Heart left ventricle (tissue), 16 donors: ENCODE measurements around the gene HDLBP. TPM values are rescaled to one million over a fixed set of nuclear protein-coding genes. Genes with fewer than 3 reads are reported as not detected.

Source experiments
- ATAC-seq, 4 donors: fragments of 200-7000 bp; cut with Tn5 transposase; one replicate each; pipeline ENCODE4 v1.9.1; 2020 to 2022; ENCODE audit warnings: moderate library complexity in 4 of 4, mild to moderate bottlenecking in 3 of 4, moderate number of reproducible peaks in 1 of 4
- DNase-seq, 5 donors: peaks; one replicate each; pipeline ENCODE4 v3.0.0-alpha.2; 2020
- H3K27ac ChIP-seq, 12 donors: fragments of 200-600 bp; sonication (generic) in 4 of 12; one replicate each; pipeline versions ENCODE4 v1.5.0 to v1.8.0; 2016 to 2022; ENCODE audit warnings: mild to moderate bottlenecking in 2 of 12
- H3K27me3 ChIP-seq, 9 donors: fragments of 200-600 bp; sonication (generic) in 2 of 9; one replicate each; pipeline versions ENCODE4 v1.5.1 to v1.8.0; 2016 to 2022; ENCODE audit warnings: mild to moderate bottlenecking in 3 of 9
- H3K36me3 ChIP-seq, 9 donors: fragments of 200-600 bp; sonication (generic) in 2 of 9; one replicate each; pipeline versions ENCODE4 v1.5.0 to v1.8.0; 2018 to 2022; ENCODE audit warnings: mild to moderate bottlenecking in 2 of 9
- H3K4me1 ChIP-seq, 12 donors: fragments of 200-600 bp; sonication (generic) in 4 of 12; one replicate each; pipeline versions ENCODE4 v1.5.0 to v1.8.0; 2016 to 2022; ENCODE audit warnings: mild to moderate bottlenecking in 3 of 12
- H3K4me3 ChIP-seq, 12 donors: fragments of 200-600 bp; sonication (generic) in 4 of 12; one replicate each; pipeline versions ENCODE4 v1.5.0 to v1.8.0; 2017 to 2022; ENCODE audit warnings: mild to moderate bottlenecking in 9 of 12, moderate library complexity in 4 of 12
- H3K9me3 ChIP-seq, 12 donors: fragments of 200-600 bp; sonication (generic) in 4 of 12; one replicate each; pipeline versions ENCODE4 v1.5.0 to v1.8.0; 2016 to 2022; ENCODE audit warnings: mild to moderate bottlenecking in 1 of 12
- CTCF ChIP-seq, 12 donors: fragments of 200-600 bp; sonication (generic) in 4 of 12; IDR thresholded peaks; one replicate each; pipeline versions ENCODE4 v1.5.0 to v1.8.0; 2018 to 2022; ENCODE audit warnings: antibody characterized with exemption in 12 of 12, mild to moderate bottlenecking in 5 of 12
- POLR2A ChIP-seq, 2 donors: fragments of 450-650 bp; IDR thresholded peaks; one replicate each; pipeline ENCODE4 v1.6.1; 2017; ENCODE audit warnings: antibody characterized with exemption in 2 of 2, mild to moderate bottlenecking in 2 of 2, moderate library complexity in 2 of 2
- WGBS, 4 donors: extraction: QIAGEN DNeasy Blood & Tissue Kit in 2 of 4; methylation state at CpG; one replicate each; pipeline versions ENCODE4 v1.1.5 to v1.1.7; 2013 to 2018; 5-methylcytosine and 5-hydroxymethylcytosine counted together
- intact Hi-C, 10 donors: fragments of 100-400 bp; cut with DNase I; formaldehyde crosslinking; loops; one replicate each; pipeline versions ENCODE4 v1.11.1 to v1.14.2; 2022
- polyA plus RNA-seq, 2 donors: library from polyadenylated mRNA; stranded (reverse); fragments of 200-250 nt; gene quantifications; one replicate each; pipeline ENCODE4 v1.2.3, GENCODE V29; 2013
- total RNA-seq, 9 donors: library from RNA; depleted of rRNA in 2 of 9; stranded (reverse); fragments of >200 nt in 2 of 9; fragmentation: NEBNext Ultra II Directional in 3 of 9; extraction: Animal tissue kit (Norgen Biotek cat#: 25700) in 3 of 9; gene quantifications; one replicate each; pipeline versions ENCODE4 v1.1.0 to v1.2.4, GENCODE V29; 2016 to 2023
- donor health status: ischemic (EF 13 %, LVEDD 7.1; RV severe dilation, severe dysfunction).
- donor health status: healthy with polysubstance abuse.
- donor health status: DM: no; HTN: yes; CAD: no.
- donor health status: DM: no; HTN: no; CAD: no.
- donor health status: ischemic (EF 25% LVEDD 6.9; RV normal size, moderate dysfunction).
- donor health status: ischemic (EF 25% LVEDD 5.7; RV mildly dilated, moderate dysfunction).
- donor health status: healthy.
- donor health status: DM: yes; HTN: yes; CAD: no.
- donor health status: ischemic (EF 35%, LVEDD 5.7; RV mildly dilated, moderate dysfunction).
- donor health status: nonischemic (EF 11% LVEDD 7.7; RV severe dilation, severe dysfunction).
- donor health status: DM: yes; HTN: yes; CAD: no.
- donor health status: PGD.
- donor health status: ischemic (EF 29% LVEDD 5.4; RV normal size, mild dysfunction).
- donor health status: nonischemic (EF 23%, LVEDD 6.1; RV moderate dilation, normal function).

The HDLBP gene
- total and polyA plus RNA-seq, 11 donors, result 220 to 407 (median 343) TPM

- WGBS, 4 donors, result 83 to 91% (median 89%) methylated on average over 3 of the region's 3 CpGs
- intact Hi-C loops, result loop anchor here in 1 of 10 donors (2.0 kb wide), 1 partner anchor 13 kb away; no protein-coding TSS in a partner anchor
- H3K9me3 ChIP-seq, result no peaks in the 10 kb centered on the region
- H3K27ac ChIP-seq, result peak overlapping the region in 4 of 12 donors; percentile 27 to 71 (median 36)
- DNase-seq (no peak), ATAC-seq (no peak)
- TF ChIP-seq POLR2A (IDR thresholded peaks at IDR 0.05), result no peak
- TF ChIP-seq CTCF (IDR thresholded peaks at IDR 0.05), result no peak
- H3K4me1 ChIP-seq, result peaks cover 0 to 65% (median 36%) of the 10 kb centered on the region in 12 donors
- H3K36me3 ChIP-seq, result peaks cover 0 to 7% (median 2%) of the 10 kb centered on the region in 9 donors
- no peak overlapping the region for H3K4me3 ChIP-seq
- no peaks in the 10 kb centered on the region for H3K27me3 ChIP-seq
Measured at GRCh38 chr2:241302083-241302482, 13.4 kb downstream of the HDLBP start.

GRCh38 chr2:241300000-241300399, 15.5 kb downstream of the HDLBP start:
- H3K4me1 ChIP-seq, result peaks cover 0 to 48% (median 34%) of the 10 kb centered on the region in 12 donors
- H3K27ac ChIP-seq, result no peak overlapping the region
- no peak overlapping the region for H3K4me3 ChIP-seq
- no peak for ATAC-seq
- TF ChIP-seq POLR2A (IDR thresholded peaks at IDR 0.05), result no peak
- TF ChIP-seq CTCF (IDR thresholded peaks at IDR 0.05), result no peak
- no peaks in the 10 kb centered on the region for H3K9me3 ChIP-seq
- whole genome bisulfite sequencing, 4 donors, result 75 to 82% (median 80%) methylated on average over 12 of the region's 12 CpGs
- intact Hi-C loops, result no loop called here
- no peak for DNase-seq
- no peaks in the 10 kb centered on the region for H3K27me3 ChIP-seq
- peaks cover 0 to 11% (median 6%) of the 10 kb centered on the region in 9 donors for H3K36me3 ChIP-seq

- no peak overlapping the region for H3K4me3 ChIP-seq
- no peak overlapping the region for H3K27ac ChIP-seq
- H3K27me3 ChIP-seq, result no peaks in the 10 kb centered on the region
- H3K36me3 ChIP-seq, result peaks cover 0 to 11% (median 6%) of the 10 kb centered on the region in 9 donors
- peaks cover 0 to 34% (median 22%) of the 10 kb centered on the region in 12 donors for H3K4me1 ChIP-seq
- no peaks in the 10 kb centered on the region for H3K9me3 ChIP-seq
- DNase-seq (no peak), ATAC-seq (no peak)
- intact Hi-C loops, result no loop called here
- WGBS, 4 donors, result 85 to 91% (median 87%) methylated on average over 5 of the region's 5 CpGs
- no peak for TF ChIP-seq CTCF (IDR thresholded peaks at IDR 0.05)
- TF ChIP-seq POLR2A (IDR thresholded peaks at IDR 0.05), result no peak
Measured at GRCh38 chr2:241298673-241299072, 16.8 kb downstream of the HDLBP start.

DNA sequence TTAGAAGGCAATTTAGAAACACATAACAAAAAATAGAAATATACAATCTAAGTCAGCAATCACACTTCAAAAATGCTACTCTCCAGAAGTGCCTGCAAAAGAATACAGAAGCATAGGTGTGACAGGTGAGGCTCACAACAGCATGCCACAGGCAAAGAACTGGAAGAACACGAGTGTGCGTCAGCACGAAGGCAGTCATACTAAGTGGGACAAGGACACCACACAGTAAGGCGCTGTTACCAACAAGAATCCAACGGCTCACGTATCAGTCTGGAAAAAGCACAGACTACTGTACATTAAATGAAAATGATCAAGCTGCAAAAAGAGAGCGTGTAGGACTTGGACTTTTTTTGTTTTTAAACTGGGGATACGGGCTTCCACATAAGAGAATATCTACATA, 18.7 kb downstream of the HDLBP start:
- DNase-seq (no peak), ATAC-seq (no peak)
- Histone ChIP-seq H3K27me3 (no peaks in the 10 kb centered on the region), H3K36me3 (peaks cover 0 to 11% (median 6%) of the 10 kb centered on the region in 9 donors), H3K27ac (no peak overlapping the region), H3K4me3 (no peak overlapping the region), H3K9me3 (no peaks in the 10 kb centered on the region), H3K4me1 (peaks cover 0 to 22% (median 5%) of the 10 kb centered on the region in 12 donors)
- TF ChIP-seq POLR2A (IDR thresholded peaks at IDR 0.05) (no peak), CTCF (IDR thresholded peaks at IDR 0.05) (no peak)
- intact Hi-C loops, result no loop called here
- WGBS, 4 donors, result 91 to 95% (median 94%) methylated on average over 8 of the region's 8 CpGs
